Chondrocyte (in vitro differentiated cells): ENCODE data around the gene RPTOR. TPM values are rescaled to one million over a fixed set of nuclear protein-coding genes. Genes with fewer than 3 reads are reported as not detected.

Source experiments
- DNase-seq: peaks from one replicate; pipeline ENCODE4 v3.0.0; 2021; ENCODE audit warnings: mixed read lengths, low spot score
- H3K27ac Mint-ChIP-seq: one replicate; pipeline ENCODE4 v1.8.0; 2021; ENCODE audit warnings: mild to moderate bottlenecking, moderate library complexity, mixed read lengths; ENCODE audit not compliant: unreplicated experiment
- H3K27me3 Mint-ChIP-seq: 2 replicates; pipeline ENCODE4 v1.8.0; 2021; ENCODE audit warnings: low read depth, mixed read lengths
- H3K36me3 Mint-ChIP-seq: 2 replicates; pipeline ENCODE4 v1.8.0; 2021; ENCODE audit warnings: low read depth, mixed read lengths
- H3K4me1 Mint-ChIP-seq: 2 replicates; pipeline ENCODE4 v1.8.0; 2021; ENCODE audit warnings: low read depth, mild to moderate bottlenecking, mixed read lengths
- H3K4me3 Mint-ChIP-seq: one replicate; pipeline ENCODE4 v1.8.0; 2021; ENCODE audit warnings: mild to moderate bottlenecking, moderate library complexity, mixed read lengths; ENCODE audit not compliant: unreplicated experiment
- H3K9me3 Mint-ChIP-seq: 2 replicates; pipeline ENCODE4 v1.8.0; 2021; ENCODE audit warnings: low read depth, mixed read lengths
- CTCF ChIP-seq: fragments of 200-600 bp; sonication (generic); IDR thresholded peaks from 2 replicates; pipeline ENCODE4 v1.5.0; 2021; ENCODE audit warnings: antibody characterized with exemption, mild to moderate bottlenecking, moderate library complexity
- total RNA-seq: library from RNA; stranded (reverse); gene quantifications from 3 replicates; pipeline ENCODE4 v1.2.1, GENCODE V29; 2021

RPTOR gene
- total RNA-seq, 1 donor from 2014 or later = 30.9 TPM

GRCh38 chr17:80941743-80942422 is 397.2 kb downstream of the RPTOR start:
- TF ChIP-seq CTCF = no peak
- H3K36me3 Mint-ChIP-seq = peaks cover 12% of the 10 kb centered on the region
- H3K9me3 Mint-ChIP-seq = no peaks in the 10 kb centered on the region
- H3K27ac Mint-ChIP-seq = peak overlapping the region; percentile 69
- H3K4me1 Mint-ChIP-seq = peaks cover 30% of the 10 kb centered on the region
- no peak overlapping the region for H3K4me3 Mint-ChIP-seq
- DNase-seq = peak; percentile 59
- H3K27me3 Mint-ChIP-seq = no peaks in the 10 kb centered on the region

- H3K4me1 Mint-ChIP-seq = peaks cover 24% of the 10 kb centered on the region
- TF ChIP-seq CTCF = peak; percentile 32
- H3K27ac Mint-ChIP-seq = peak overlapping the region; percentile 69
- H3K36me3 Mint-ChIP-seq = peaks cover 12% of the 10 kb centered on the region
- no peaks in the 10 kb centered on the region for H3K27me3 Mint-ChIP-seq
- no peak overlapping the region for H3K4me3 Mint-ChIP-seq
- no peaks in the 10 kb centered on the region for H3K9me3 Mint-ChIP-seq
- DNase-seq = peak; percentile 82
These were observed 398.0 kb downstream of the RPTOR start for GRCh38 chr17:80942423-80943345.

- TF ChIP-seq CTCF = no peak
- no peak overlapping the region for H3K27ac Mint-ChIP-seq
- no peaks in the 10 kb centered on the region for H3K9me3 Mint-ChIP-seq
- DNase-seq = peak; percentile 67
- H3K4me1 Mint-ChIP-seq = peaks cover 19% of the 10 kb centered on the region
- no peak overlapping the region for H3K4me3 Mint-ChIP-seq
- H3K36me3 Mint-ChIP-seq = peaks cover 11% of the 10 kb centered on the region
- H3K27me3 Mint-ChIP-seq = no peaks in the 10 kb centered on the region
These were observed 398.9 kb downstream of the RPTOR start for GRCh38 chr17:80943346-80944145.

GRCh38 chr17:80944326-80944725 is 399.7 kb downstream of the RPTOR start:
- H3K27ac Mint-ChIP-seq = no peak overlapping the region
- peak; percentile 68 for DNase-seq
- H3K27me3 Mint-ChIP-seq = no peaks in the 10 kb centered on the region
- no peak for TF ChIP-seq CTCF
- no peak overlapping the region for H3K4me3 Mint-ChIP-seq
- no peaks in the 10 kb centered on the region for H3K9me3 Mint-ChIP-seq
- H3K36me3 Mint-ChIP-seq = peaks cover 11% of the 10 kb centered on the region
- H3K4me1 Mint-ChIP-seq = peaks cover 20% of the 10 kb centered on the region

- Mint-ChIP-seq H3K4me3 (no peak overlapping the region), H3K27me3 (no peaks in the 10 kb centered on the region), H3K27ac (no peak overlapping the region), H3K36me3 (peaks cover 13% of the 10 kb centered on the region), H3K9me3 (no peaks in the 10 kb centered on the region), H3K4me1 (peaks cover 20% of the 10 kb centered on the region)
- peak; percentile 68 for DNase-seq
- no peak for TF ChIP-seq CTCF
These were observed 401.1 kb downstream of the RPTOR start for GRCh38 chr17:80945736-80946135.
